ENCODE measurements around the gene TMEM182.

- TF ChIP-seq GABPB1 (CRISPR knock-in tag; IDR thresholded peaks at IDR 0.05) (no peak), HDAC2 (IDR thresholded peaks at IDR 0.05) (no peak), CREB5 (CRISPR knock-in tag; IDR thresholded peaks at IDR 0.05) (no peak), ZNF316 (IDR thresholded peaks at IDR 0.05) (no peak), ZNF740 (CRISPR knock-in tag; IDR thresholded peaks at IDR 0.05) (no peak), ZNF740 (tag; IDR thresholded peaks at IDR 0.05) (no peak), CTCF (IDR thresholded peaks at IDR 0.05 in 2 of 3, conservative IDR thresholded peaks at IDR 0.05 in 1 of 3; ENCODE audit: insufficient read depth in 2 of 3, low read depth in 1 of 3, low read length in 3 of 3) (no peak), CCNT2 (IDR thresholded peaks at IDR 0.05; ENCODE audit: borderline replicate concordance, extremely low read depth, insufficient read length, low read depth, low read length) (no peak), EP300 (IDR thresholded peaks at IDR 0.05; ENCODE audit: low read length) (no peak), GTF2E2 (tag; IDR thresholded peaks at IDR 0.05) (no peak), EZH2 (IDR thresholded peaks at IDR 0.05; ENCODE audit: borderline replicate concordance, low read depth, low read length) (no peak)
Measured at GRCh38 chr2:102789349-102790090, 27.7 kb downstream of the TMEM182 start.

Measured in K562 (cell line).